HG03196 (cell line): Measurements from ENCODE around the gene ZNF22.
"Not testable (repeated sequence)": the region's sequence is repeated elsewhere in the genome, so short reads cannot be mapped to it uniquely, and the experiment has no call there.

Source experiments
- ATAC-seq: cut with Tn5 transposase; IDR thresholded peaks from one replicate; pipeline ENCODE4 v1.9.1; 2021; ENCODE audit not compliant: unreplicated experiment

The ZNF22 gene

DNA sequence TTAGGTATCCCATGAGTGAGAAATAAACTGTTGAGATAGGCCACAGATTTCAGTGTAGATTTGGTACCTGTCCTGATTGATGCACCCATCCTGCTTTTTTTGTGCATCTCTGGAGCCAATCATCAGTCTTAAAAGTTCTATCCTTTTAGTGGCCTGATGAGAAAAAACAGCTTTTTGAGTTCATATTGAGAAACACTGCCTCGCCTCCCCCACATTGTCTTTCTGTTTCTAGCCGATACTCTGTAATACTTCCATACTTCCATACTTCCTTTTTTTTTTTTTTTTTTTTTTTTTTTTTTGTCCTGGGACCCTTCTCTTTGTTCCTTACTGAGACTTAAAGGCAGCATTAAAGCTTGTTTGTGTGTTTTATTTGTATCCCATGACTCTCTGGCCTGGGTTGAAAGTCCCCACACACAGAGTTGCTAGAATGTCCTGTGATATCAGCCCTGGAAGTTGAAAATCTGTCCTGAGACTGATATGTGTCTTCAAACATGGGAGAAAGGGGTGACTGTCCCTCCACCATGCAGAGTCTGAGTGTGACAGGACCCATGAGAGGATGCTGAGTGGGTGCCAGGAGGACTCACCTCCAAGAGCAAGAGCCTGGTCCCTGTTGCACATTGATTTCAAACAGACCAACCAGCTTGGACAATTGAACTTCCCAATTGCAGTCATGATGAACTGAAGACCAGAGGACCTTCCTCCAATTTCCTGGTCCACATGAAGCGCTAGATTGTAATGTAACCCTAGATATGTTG lies 5.7 kb downstream of the ZNF22 start:
- ATAC-seq: no peak

DNA sequence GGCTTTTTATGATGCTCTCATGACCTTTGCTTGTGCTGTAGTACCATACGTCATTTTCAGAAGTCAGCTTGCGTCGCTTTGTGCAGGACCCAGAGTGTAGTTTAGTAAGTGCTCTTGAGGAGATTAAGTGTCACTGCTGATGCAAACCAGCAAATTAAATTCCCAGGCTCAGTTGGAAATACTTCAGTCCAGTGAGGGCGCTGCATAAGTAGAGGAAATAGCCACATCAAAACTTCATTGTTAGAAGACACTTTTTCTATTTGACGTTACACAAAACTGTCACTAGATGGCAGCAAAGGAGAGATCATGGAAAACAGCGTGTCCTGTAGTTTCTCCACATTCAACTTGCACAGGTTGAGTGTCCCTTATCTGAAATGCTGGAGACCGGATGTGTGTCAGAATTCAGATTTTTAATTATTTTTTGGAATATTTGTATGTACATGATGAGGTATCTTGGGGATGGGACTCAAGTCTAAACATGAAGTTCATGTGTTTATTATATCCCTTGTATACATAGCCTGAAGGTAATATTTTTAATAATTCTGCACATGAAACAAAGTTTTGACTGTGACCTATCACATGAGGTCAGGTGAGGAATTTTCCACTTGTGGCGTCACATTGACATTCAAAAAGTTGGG lies 7.9 kb downstream of the ZNF22 start:
- peak; percentile 80 for ATAC-seq

DNA sequence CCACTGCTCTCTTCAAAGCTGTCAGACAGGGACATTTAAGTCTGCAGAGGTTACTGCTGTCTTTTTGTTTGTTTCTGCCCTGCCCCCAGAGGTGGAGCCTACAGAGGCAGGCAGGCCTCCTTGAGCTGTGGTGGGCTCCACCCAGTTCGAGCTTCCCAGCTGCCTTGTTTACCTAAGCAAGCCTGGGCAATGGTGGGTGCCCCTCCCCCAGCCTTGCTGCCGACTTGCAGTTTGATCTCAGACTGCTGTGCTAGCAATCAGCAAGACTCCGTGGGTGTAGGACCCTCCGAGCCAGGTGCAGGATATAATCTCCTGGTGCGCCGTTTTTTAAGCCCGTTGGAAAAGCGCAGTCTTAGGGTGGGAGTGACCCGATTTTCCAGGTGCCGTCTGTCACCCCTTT lies 13.8 kb downstream of the ZNF22 start:
- not testable (repeated sequence) for ATAC-seq

DNA sequence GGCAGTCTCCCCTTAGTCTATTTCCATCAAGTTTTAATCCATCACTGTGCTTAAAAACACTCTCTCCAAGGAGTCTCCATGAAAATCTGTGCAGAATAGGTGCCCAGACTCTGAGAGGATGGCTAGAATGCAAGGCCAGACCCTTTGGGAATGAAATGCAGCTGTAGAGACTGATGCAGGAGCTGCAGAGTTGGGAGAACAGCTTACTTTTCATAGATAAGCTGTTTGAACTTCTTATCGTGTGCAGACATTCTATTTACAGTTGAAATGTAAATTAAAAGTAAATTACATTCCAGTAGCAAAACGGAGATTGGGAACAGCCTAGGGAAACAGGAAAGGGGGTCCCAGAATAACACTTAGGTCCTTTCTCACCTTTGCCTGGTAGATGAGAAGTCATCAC lies 14.9 kb downstream of the ZNF22 start:
- no peak for ATAC-seq

DNA sequence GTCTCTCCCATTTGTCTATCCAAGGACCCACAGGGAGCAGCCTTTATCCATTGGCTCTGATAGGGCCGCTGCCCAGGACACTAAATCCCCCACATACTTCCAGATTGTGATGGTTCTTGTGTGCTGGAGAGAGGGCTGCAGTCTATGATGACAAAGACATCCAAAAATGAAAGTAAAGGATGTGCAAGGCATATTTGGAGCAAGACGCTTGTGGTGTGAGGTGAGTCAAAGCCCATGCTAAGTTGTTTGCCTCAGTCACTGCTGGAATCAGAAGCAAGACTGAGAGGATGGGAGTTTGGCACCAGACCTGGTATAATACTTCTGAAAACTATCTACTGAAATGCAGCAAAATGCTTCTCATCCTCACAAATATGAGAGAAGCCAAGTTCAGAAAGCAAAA lies 22.7 kb downstream of the ZNF22 start:
- ATAC-seq: no peak

DNA sequence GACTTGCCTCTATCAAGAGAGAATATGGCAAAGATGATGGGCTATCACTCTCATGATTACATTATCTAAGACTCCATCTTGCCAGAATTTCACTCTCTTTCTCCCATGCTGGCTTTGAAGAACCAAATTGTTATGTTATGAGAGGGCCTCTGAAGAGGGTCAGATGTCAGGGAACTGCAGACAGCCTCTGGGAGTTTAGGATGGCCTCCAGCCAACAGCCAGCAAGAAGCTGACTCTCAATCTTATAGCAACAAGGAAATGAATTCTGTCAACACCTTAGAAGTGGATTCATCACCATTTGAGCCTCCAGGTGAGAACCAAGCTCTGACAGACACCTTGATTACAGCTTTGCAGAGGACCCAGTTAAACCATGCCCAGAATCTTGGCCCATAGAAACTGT lies 33.6 kb downstream of the ZNF22 start:
- ATAC-seq: no peak

DNA sequence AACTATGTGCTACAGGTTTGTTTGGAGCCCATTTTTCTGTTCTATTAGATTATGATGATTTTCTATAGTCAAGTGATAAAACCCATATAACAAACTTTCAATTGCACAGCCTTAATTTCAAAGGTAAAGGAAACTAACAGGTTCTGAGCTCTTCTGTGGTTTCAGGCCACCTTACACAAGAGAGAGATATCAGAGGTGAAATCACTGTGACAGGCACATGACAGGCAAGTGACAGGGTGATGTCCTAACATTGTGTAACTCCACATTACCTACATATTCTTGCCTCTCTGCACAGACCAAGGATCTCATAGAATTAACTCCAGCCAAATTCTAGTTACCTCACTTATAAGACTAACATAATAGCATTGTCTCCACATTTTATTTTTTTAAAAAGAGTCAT lies 35.0 kb downstream of the ZNF22 start:
- no peak for ATAC-seq

DNA sequence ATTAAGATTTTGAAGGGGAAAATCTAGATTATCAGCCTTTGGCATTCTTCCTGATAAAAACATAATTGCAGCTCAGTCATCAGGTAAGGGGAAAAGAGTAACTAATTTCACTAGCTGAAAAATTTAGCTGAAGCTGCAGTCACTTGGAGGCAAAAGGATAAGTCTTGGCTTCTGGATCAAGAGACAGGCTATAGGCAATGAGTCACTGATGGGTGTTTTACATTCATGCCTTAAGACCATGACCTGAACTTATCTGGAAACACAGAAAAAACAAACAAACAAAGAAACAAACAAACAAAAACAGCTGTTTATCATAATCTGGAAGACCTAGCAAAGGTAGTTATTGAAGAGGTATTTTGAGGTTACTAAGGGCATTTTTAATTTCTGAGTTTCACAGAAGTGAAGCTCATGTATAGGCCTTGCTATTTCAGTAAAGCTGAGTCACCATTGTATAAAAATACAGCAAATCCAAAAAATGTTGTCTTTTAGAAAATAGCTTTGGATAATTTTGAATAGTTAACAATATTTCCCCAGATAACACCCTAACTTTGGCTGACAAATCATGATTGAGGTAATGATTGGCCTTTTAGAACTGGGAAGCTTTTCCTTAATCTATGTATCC lies 40.3 kb downstream of the ZNF22 start:
- no peak for ATAC-seq

DNA sequence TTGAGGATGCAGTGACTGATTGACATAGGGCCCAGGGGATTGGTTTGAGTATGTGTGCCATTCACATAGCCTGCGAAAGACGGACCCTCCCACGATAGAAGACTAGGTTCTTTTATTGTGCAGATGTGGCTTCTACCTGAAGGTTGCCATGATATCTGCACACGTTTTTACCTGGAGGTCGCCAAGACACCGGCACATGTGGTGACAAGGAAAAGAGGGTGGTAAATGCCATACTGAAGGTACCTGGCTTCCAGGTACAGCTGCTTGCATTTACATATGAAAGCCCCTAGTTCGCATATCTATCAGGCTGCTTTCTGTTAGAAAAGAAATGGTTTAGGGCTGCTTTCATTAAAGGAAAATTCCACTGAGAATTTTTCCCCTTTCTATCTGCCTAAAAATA lies 43.6 kb downstream of the ZNF22 start:
- no peak for ATAC-seq

DNA sequence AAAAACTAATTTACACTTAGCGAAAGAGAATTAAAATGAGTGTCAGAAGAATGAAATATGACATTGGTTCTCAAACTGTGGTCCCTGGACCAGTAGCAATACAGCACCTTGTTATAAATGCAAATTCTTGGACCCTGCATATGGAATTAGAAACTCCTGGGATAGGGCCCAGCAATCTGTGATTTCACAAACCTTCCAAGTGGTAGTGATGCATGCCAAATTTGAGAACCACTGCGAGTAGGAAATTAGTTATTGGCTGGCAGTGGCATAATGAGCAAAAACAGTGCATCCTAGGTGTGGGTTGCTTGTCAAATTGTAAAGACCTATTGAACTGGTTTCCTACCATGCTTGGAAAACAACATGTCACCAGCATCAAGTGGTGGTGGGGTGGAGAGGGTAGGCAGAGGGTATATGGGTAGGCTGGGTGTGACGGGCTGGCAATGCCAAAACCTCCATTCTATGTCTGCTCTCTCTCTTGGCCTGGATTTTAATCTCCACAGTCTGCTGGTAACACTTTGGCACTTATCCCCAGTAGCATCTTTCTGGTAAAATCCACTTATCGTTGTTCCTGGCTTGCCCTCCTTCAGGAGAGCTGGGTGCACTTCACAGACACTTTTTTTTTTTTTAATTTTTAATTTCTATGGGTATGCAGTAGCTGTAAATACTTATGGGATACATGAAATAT lies 50.0 kb downstream of the ZNF22 start:
- ATAC-seq: no peak

DNA sequence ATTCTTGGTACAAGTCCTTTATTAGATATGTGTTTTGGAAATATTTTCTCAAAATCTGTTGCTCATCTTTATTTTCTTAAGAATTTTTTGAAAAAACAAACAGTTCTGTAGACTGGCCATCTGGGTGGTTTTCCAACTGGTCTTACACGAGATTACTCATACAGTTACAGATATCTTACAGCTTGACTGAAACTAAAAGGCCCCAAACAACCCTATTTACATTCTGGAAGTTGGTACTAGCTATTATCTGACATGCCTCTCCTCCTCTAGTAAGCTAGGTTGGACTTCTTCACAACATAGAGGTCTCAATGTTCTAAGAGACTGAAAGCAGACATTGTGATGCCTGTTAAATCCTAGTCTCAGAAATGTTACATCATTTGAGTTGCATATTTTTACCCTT lies 52.0 kb downstream of the ZNF22 start:
- ATAC-seq: no peak

DNA sequence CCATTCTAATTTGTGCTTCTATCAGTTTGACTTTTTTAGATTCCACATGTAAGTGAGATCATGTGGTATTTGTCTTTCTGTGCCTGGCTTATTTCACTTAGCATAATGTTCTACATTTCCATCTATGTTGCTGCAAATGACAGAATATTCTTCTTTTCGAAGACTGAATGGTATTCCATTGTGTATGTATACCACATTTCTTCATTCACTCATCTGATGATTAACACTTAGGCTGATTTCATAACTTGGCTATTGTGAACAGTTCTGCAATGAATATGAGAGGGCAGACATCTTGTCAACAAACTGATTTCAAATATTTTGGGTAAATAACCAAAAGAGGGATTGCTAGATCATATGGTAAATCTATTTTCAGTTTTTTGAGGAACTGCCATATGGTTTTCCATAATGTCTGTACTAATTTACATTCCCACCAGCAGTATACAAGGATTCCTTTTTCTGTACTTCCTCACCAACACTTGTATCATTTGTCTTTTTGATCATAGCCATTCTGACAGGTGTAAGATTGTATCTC lies 52.9 kb downstream of the ZNF22 start:
- ATAC-seq: no peak
